IMR-90 (cell line): ENCODE results near the gene SAMD15. TPM values are rescaled to one million over a fixed set of nuclear protein-coding genes. Genes with fewer than 3 reads are reported as not detected.
"Not testable (repeated sequence)": the region's sequence is repeated elsewhere in the genome, so short reads cannot be mapped to it uniquely, and the experiment has no call there.

ENCODE experiments used
- ATAC-seq: fragments of 200-7000 bp; cut with Tn5 transposase; 2 replicates; pipeline ENCODE4 v1.9.1; 2020; ENCODE audit warnings: low read depth, mild to moderate bottlenecking, moderate library complexity
- BruUV-seq: library from RNA; stranded (reverse); fragments of 400-500 nt; replicated peaks from 2 replicates; lab custom pipeline; 2021; lab: Mats Ljungman, UMichigan
- CTCF ChIA-PET: fragments of 300-600 bp; formaldehyde crosslinking; extraction: SDS; loops from one replicate; lab custom pipeline; 2021; ENCODE audit warnings: antibody characterized with exemption; lab: Yijun Ruan, JAX
- POLR2A ChIA-PET: fragments of 300-600 bp; sonication (Branson Sonifier 250); formaldehyde crosslinking; loops from one replicate; lab custom pipeline; 2022; ENCODE audit warnings: antibody characterized with exemption; ENCODE audit not compliant: unreplicated experiment; lab: Charles Lee
- DNase-seq: peaks from one replicate; pipeline ENCODE4 v3.0.0; 2013
- H2AFZ ChIP-seq: replicated peaks from 2 replicates; pipeline ENCODE3; 2013; ENCODE audit warnings: low read length, mild to moderate bottlenecking; ENCODE audit not compliant: poor library complexity
- H2AK5ac ChIP-seq: 2 replicates; pipeline ENCODE4 v1.6.1; 2013; ENCODE audit warnings: low read depth, low read length, inconsistent platforms
- H2AK9ac ChIP-seq: replicated peaks from 2 replicates; pipeline ENCODE3; 2013; ENCODE audit warnings: mild to moderate bottlenecking, low read depth, low read length, moderate library complexity; ENCODE audit not compliant: poor library complexity
- H2BK120ac ChIP-seq: 2 replicates; pipeline ENCODE4 v1.6.1; 2013; ENCODE audit warnings: low read depth, low read length, inconsistent platforms
- H2BK15ac ChIP-seq: 3 replicates; pipeline ENCODE4 v1.6.1; 2013; ENCODE audit warnings: low read depth, low read length, inconsistent platforms
- H2BK20ac ChIP-seq: 2 replicates; pipeline ENCODE4 v1.6.1; 2013; ENCODE audit warnings: low read depth, mild to moderate bottlenecking, inconsistent platforms, low read length, moderate library complexity
- H2BK5ac ChIP-seq: 2 replicates; pipeline ENCODE4 v1.6.1; 2013; ENCODE audit warnings: mild to moderate bottlenecking, low read depth, low read length, inconsistent platforms; ENCODE audit not compliant: poor library complexity, severe bottlenecking
- H3K14ac ChIP-seq: replicated peaks from 2 replicates; pipeline ENCODE4 v1.6.1; 2013; ENCODE audit warnings: low read depth, low read length, inconsistent platforms
- H3K18ac ChIP-seq: 2 replicates; pipeline ENCODE4 v1.6.1; 2013; ENCODE audit warnings: low read depth, low read length, control low read depth
- H3K23ac ChIP-seq: 2 replicates; pipeline ENCODE4 v1.6.1; 2013; ENCODE audit warnings: low read depth, low read length, inconsistent platforms
- H3K27ac ChIP-seq: 2 replicates; pipeline ENCODE4 v1.5.1; 2013; ENCODE audit warnings: mild to moderate bottlenecking, control low read depth, low read length; ENCODE audit not compliant: insufficient read depth
- H3K27me3 ChIP-seq: 2 replicates; pipeline ENCODE4 v1.6.1; 2013; ENCODE audit warnings: low read length; ENCODE audit not compliant: control insufficient read depth, insufficient read depth
- H3K36me3 ChIP-seq: 2 replicates; pipeline ENCODE4 v1.6.1; 2013; ENCODE audit warnings: low read length, mixed read lengths; ENCODE audit not compliant: control insufficient read depth, insufficient read depth
- H3K4ac ChIP-seq: 2 replicates; pipeline ENCODE4 v1.6.1; 2013; ENCODE audit warnings: low read depth, low read length, inconsistent platforms
- H3K4me1 ChIP-seq: 2 replicates; pipeline ENCODE4 v1.6.1; 2013; ENCODE audit warnings: low read length, mixed read lengths; ENCODE audit not compliant: control insufficient read depth, insufficient read depth
- H3K4me2 ChIP-seq: 2 replicates; pipeline ENCODE4 v1.6.1; 2013; ENCODE audit warnings: low read depth, mild to moderate bottlenecking, control low read depth, low read length, moderate library complexity
- H3K4me3 ChIP-seq: 2 replicates; pipeline ENCODE4 v1.5.1; 2013; ENCODE audit warnings: low read depth, mild to moderate bottlenecking, control low read depth, low read length, moderate library complexity; ENCODE audit not compliant: insufficient read depth
- H3K56ac ChIP-seq: 2 replicates; pipeline ENCODE4 v1.6.1; 2013; ENCODE audit warnings: low read length, inconsistent platforms; ENCODE audit not compliant: insufficient read depth; ENCODE audit errors: extremely low read depth
- H3K79me1 ChIP-seq, 2 experiments: 2 replicates each; pipeline ENCODE4 v1.6.1; 2013; ENCODE audit warnings: low read length in 2 of 2, inconsistent platforms in 1 of 2, low read depth in 1 of 2
- H3K9ac ChIP-seq: 2 replicates; pipeline ENCODE4 v1.6.1; 2013; ENCODE audit warnings: low read depth, low read length, control low read depth
- H3K9me1 ChIP-seq: 2 replicates; pipeline ENCODE4 v1.6.1; 2013; ENCODE audit warnings: low read length, inconsistent platforms; ENCODE audit not compliant: insufficient read depth
- H3K9me3 ChIP-seq: 2 replicates; pipeline ENCODE4 v1.6.1; 2013; ENCODE audit warnings: low read length; ENCODE audit not compliant: control insufficient read depth, insufficient read depth
- H4K20me1 ChIP-seq: 2 replicates; pipeline ENCODE4 v1.6.1; 2013; ENCODE audit warnings: low read length, inconsistent platforms; ENCODE audit not compliant: insufficient read depth
- H4K5ac ChIP-seq: 2 replicates; pipeline ENCODE4 v1.6.1; 2013; ENCODE audit warnings: mild to moderate bottlenecking, low read depth, low read length, control low read depth
- H4K8ac ChIP-seq, 2 experiments: 2 replicates each; pipeline ENCODE4 v1.6.1; 2013; ENCODE audit warnings: low read depth in 2 of 2, low read length in 2 of 2, control low read depth in 1 of 2, inconsistent platforms in 1 of 2
- H4K91ac ChIP-seq: 2 replicates; pipeline ENCODE4 v1.6.1; 2013; ENCODE audit warnings: low read depth, low read length, inconsistent platforms; ENCODE audit not compliant: insufficient read depth
- WGBS, 2 experiments: methylation state at CpG; one replicate each; pipeline versions ENCODE4 v1.1.5 to v1.1.7; 2013; ENCODE audit warnings: missing lambda C conversion rate in 2 of 2; ENCODE audit not compliant: insufficient read length in 1 of 2; ENCODE audit errors: extremely low coverage in 2 of 2; 5-methylcytosine and 5-hydroxymethylcytosine counted together
- dilution Hi-C: fragments of 300-500 bp; cut with HindIII; formaldehyde crosslinking; loops from one replicate; pipeline ENCODE4 v1.14.3; 2018; ENCODE audit warnings: low sequenced_read_pairs; ENCODE audit not compliant: unreplicated experiment
- in situ Hi-C: fragments of 300-500 bp; cut with MboI; formaldehyde crosslinking; loops from 3 replicates; pipeline ENCODE4 v1.14.3; 2019; ENCODE audit warnings: low sequenced_read_pairs, inconsistent platforms, mixed read lengths
- intact Hi-C: fragments of 100-400 bp; cut with micrococcal nuclease; formaldehyde crosslinking; loops from 2 replicates; pipeline ENCODE4 v1.10.0; 2022
- polyA plus RNA-seq, 3 experiments: library from polyadenylated mRNA; depleted of rRNA; stranded (reverse); fragments of >200 nt; gene quantifications; 2 replicates each; pipeline ENCODE4 v1.2.3, GENCODE V29; 2012; ENCODE audit warnings: low replicate concordance in 1 of 3
- total RNA-seq: library from RNA; depleted of rRNA; stranded (reverse); fragments of >200 nt; gene quantifications from 2 replicates; pipeline ENCODE4 v1.2.3, GENCODE V29; 2012

Gene SAMD15
- total and polyA plus RNA-seq, 2 of the 4 experiments (the other 2 are of a cell fraction): 0.68 to 1.3 TPM

DNA sequence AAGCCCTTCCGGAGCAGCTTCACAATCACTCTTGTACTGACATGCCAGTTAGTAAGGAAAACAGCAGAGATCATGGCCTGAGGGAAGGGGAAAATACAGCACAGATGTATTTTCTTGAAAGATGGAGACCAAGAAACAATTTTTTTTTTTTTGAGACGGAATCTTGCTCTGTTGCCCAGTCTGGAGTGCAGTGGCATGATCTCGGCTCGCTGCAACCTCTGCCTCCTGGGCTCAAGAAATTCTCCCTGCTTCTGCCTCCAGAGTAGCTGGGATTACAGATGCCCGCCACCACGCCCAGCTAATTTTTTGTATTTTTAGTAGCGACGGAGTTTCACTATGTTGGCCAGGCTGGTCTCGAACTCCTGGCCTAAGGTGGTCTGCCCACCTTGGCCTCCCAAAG lies 39.9 kb upstream of the SAMD15 start:
- H3K36me3 ChIP-seq, H3K14ac ChIP-seq, dilution Hi-C loops, DNase-seq, intact Hi-C loops, H3K23ac ChIP-seq, H3K4me3 ChIP-seq, H3K9ac ChIP-seq, H2BK15ac ChIP-seq, H3K4ac ChIP-seq, H3K9me3 ChIP-seq, H2BK20ac ChIP-seq, H2BK5ac ChIP-seq, H4K8ac ChIP-seq, H3K79me1 ChIP-seq, H2AK9ac ChIP-seq, H4K91ac ChIP-seq, BruUV-seq, POLR2A ChIA-PET, H3K4me1 ChIP-seq, H2AFZ ChIP-seq, H3K9me1 ChIP-seq, H2BK120ac ChIP-seq, H2AK5ac ChIP-seq, ATAC-seq, H3K4me2 ChIP-seq, H4K20me1 ChIP-seq, H4K5ac ChIP-seq, H3K56ac ChIP-seq, in situ Hi-C loops, H3K27me3 ChIP-seq, H3K27ac ChIP-seq, H3K18ac ChIP-seq: not testable (repeated sequence)
- CTCF ChIA-PET: interaction anchor here (0.7 to 1.0 kb wide), 2 partner anchors 17 to 21 kb away, joined by 3 to 9 read pairs; no protein-coding TSS in a partner anchor
- WGBS, 2 experiments: 96% methylated on average over 7 of the region's 9 CpGs; no CpG with 5 or more reads in 1 of the 2 experiments
